ENCODE data around the gene GALNT7. TPM values are rescaled to one million over a fixed set of nuclear protein-coding genes. Genes with fewer than 3 reads are reported as not detected.

The GALNT7 gene
- total RNA-seq, 1 donor from 2014 or later = 63.9 TPM

- Mint-ChIP-seq H3K4me1 (ENCODE audit: unreplicated experiment) (no peaks in the 10 kb centered on the region), H3K9me3 (no peaks in the 10 kb centered on the region), H3K27ac (no peak overlapping the region), H3K36me3 (no peaks in the 10 kb centered on the region), H3K4me3 (no peak overlapping the region), H3K27me3 (no peaks in the 10 kb centered on the region)
- DNase-seq (ENCODE audit: extremely low spot score, unreplicated experiment) = no peak
- TF ChIP-seq CTCF (conservative IDR thresholded peaks at IDR 0.05) = no peak
Observed at GRCh38 chr4:173138624-173139023, 30.0 kb upstream of the GALNT7 start.

DNA sequence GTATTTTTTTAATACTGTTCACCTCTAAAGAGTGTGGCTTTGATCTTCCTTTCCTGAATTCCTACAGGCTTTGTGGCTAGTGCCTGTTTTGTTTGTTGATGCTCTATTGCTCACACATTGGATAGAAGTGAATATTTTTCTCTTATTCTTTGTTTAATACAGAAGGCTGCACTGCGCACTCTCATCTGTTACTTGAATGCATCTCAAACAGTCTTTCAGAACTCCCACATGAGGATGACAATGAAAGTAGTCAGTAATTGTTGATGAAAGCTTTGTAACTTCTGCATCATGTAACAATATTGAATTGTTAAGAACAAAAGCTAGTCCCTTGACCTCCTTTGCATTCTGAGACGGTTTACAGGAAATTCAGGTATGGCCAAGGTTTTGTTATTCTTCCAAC lies 29.1 kb upstream of the GALNT7 start:
- Mint-ChIP-seq H3K27ac (no peak overlapping the region), H3K9me3 (no peaks in the 10 kb centered on the region), H3K4me3 (no peak overlapping the region), H3K4me1 (ENCODE audit: unreplicated experiment) (no peaks in the 10 kb centered on the region), H3K27me3 (no peaks in the 10 kb centered on the region), H3K36me3 (no peaks in the 10 kb centered on the region)
- DNase-seq (ENCODE audit: extremely low spot score, unreplicated experiment) = no peak
- no peak for TF ChIP-seq CTCF (conservative IDR thresholded peaks at IDR 0.05)

- TF ChIP-seq CTCF (conservative IDR thresholded peaks at IDR 0.05) = no peak
- no peak for DNase-seq (ENCODE audit: extremely low spot score, unreplicated experiment)
- Mint-ChIP-seq H3K27me3 (no peaks in the 10 kb centered on the region), H3K36me3 (no peaks in the 10 kb centered on the region), H3K4me1 (ENCODE audit: unreplicated experiment) (no peaks in the 10 kb centered on the region), H3K27ac (no peak overlapping the region), H3K4me3 (no peak overlapping the region), H3K9me3 (no peaks in the 10 kb centered on the region)
Observed at GRCh38 chr4:173145131-173145530, 23.5 kb upstream of the GALNT7 start.

DNA sequence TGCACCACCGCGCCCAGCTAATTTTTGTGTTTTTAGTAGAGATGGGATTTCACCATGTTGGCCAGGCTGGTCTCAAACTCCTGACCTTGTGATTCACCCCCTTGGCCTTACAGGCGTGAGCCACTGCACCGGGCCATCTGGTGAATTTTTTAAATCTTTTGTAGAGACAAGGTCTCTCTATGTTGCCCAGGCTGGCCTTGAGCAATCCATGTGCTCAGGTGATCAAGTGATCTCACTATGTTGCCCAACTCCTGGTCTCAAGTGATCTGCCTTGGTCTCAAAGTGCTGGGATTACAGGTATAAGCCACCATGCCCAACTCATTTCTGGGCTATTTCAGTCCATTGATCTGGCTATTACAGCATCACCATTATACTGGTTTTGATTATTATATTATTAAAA lies 22.2 kb upstream of the GALNT7 start:
- Mint-ChIP-seq H3K4me3 (no peak overlapping the region), H3K27me3 (no peaks in the 10 kb centered on the region), H3K27ac (no peak overlapping the region), H3K36me3 (no peaks in the 10 kb centered on the region), H3K4me1 (ENCODE audit: unreplicated experiment) (no peaks in the 10 kb centered on the region), H3K9me3 (no peaks in the 10 kb centered on the region)
- TF ChIP-seq CTCF (conservative IDR thresholded peaks at IDR 0.05) = no peak
- no peak for DNase-seq (ENCODE audit: extremely low spot score, unreplicated experiment)

GRCh38 chr4:173151496-173151895 lies 17.1 kb upstream of the GALNT7 start:
- no peak for TF ChIP-seq CTCF (conservative IDR thresholded peaks at IDR 0.05)
- no peaks in the 10 kb centered on the region for H3K27me3 Mint-ChIP-seq
- no peaks in the 10 kb centered on the region for H3K9me3 Mint-ChIP-seq
- no peak overlapping the region for H3K4me3 Mint-ChIP-seq
- no peak for DNase-seq (ENCODE audit: extremely low spot score, unreplicated experiment)
- H3K27ac Mint-ChIP-seq = no peak overlapping the region
- H3K4me1 Mint-ChIP-seq (ENCODE audit: unreplicated experiment) = no peaks in the 10 kb centered on the region
- H3K36me3 Mint-ChIP-seq = no peaks in the 10 kb centered on the region

DNA sequence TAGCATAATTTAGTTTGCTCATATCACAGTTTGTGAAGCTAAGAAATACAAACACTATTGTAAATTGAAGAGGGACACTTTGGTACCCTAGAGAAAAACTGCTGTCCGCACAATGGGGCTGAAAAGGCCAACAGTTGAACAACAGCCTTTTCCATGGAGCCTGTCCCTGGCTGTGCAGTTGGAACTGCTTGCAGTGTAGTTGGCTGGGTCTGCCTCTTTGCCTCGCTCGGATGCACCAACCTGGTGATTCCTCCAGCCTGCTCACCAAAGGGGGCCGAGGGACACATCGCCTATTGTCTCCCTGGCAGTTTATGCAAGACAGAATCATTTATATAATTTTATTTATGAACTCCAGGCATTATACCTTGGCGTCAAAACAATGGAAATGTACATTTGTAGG lies 16.5 kb upstream of the GALNT7 start:
- Mint-ChIP-seq H3K4me1 (ENCODE audit: unreplicated experiment) (no peaks in the 10 kb centered on the region), H3K36me3 (no peaks in the 10 kb centered on the region), H3K4me3 (no peak overlapping the region), H3K27ac (no peak overlapping the region), H3K27me3 (no peaks in the 10 kb centered on the region), H3K9me3 (no peaks in the 10 kb centered on the region)
- DNase-seq (ENCODE audit: extremely low spot score, unreplicated experiment) = no peak
- TF ChIP-seq CTCF (conservative IDR thresholded peaks at IDR 0.05) = no peak

All from type B pancreatic cell (in vitro differentiated cells).